H1 (cell line): ENCODE results near the gene HPS3.
A peak's percentile ranks its signal among the peaks of the same experiment; 100 is the strongest.

ENCODE experiments used
- BRCA1 ChIP-seq: IDR thresholded peaks from 2 replicates; pipeline ENCODE4 v1.6.1; 2012; ENCODE audit warnings: low read depth, low read length, improper control_type of control experiment
- CTCF ChIP-seq, 3 experiments: IDR thresholded peaks; 1 replicate in 2 of 3; 2 replicates in 1 of 3; pipeline versions ENCODE4 v1.5.1 to v1.6.1; 2011; ENCODE audit warnings: low read length in 3 of 3, mild to moderate bottlenecking in 3 of 3, inconsistent platforms in 2 of 3, low read depth in 1 of 3, moderate library complexity in 1 of 3; ENCODE audit not compliant: insufficient read depth in 1 of 3; ENCODE audit errors: control extremely low read depth in 1 of 3
- EGR1 ChIP-seq: IDR thresholded peaks from 2 replicates; pipeline ENCODE4 v1.6.1; 2011; ENCODE audit warnings: low read depth, low read length, borderline replicate concordance
- FOSL1 ChIP-seq: IDR thresholded peaks from 2 replicates; pipeline ENCODE4 v1.6.1; 2011; ENCODE audit warnings: mild to moderate bottlenecking, low read depth, low read length, moderate library complexity; ENCODE audit not compliant: insufficient read depth
- HDAC2 ChIP-seq, 2 experiments: fragments of 300-600 bp in 1 of 2; sonication (generic) in 1 of 2; IDR thresholded peaks; 2 replicates each; pipeline ENCODE4 v1.6.1; 2011 to 2012; ENCODE audit warnings: low read depth in 2 of 2, low read length in 2 of 2, mild to moderate bottlenecking in 2 of 2, moderate library complexity in 2 of 2, borderline replicate concordance in 1 of 2, inconsistent platforms in 1 of 2
- NRF1 ChIP-seq: IDR thresholded peaks from 2 replicates; pipeline ENCODE4 v1.6.1; 2011; ENCODE audit warnings: mild to moderate bottlenecking, low read depth, low read length, improper control_type of control experiment
- POLR2A ChIP-seq, 2 experiments: IDR thresholded peaks; 1 replicate in 1 of 2; 2 replicates in 1 of 2; pipeline ENCODE4 v1.6.1; 2011; ENCODE audit warnings: low read depth in 2 of 2, low read length in 2 of 2, mild to moderate bottlenecking in 2 of 2; ENCODE audit errors: control extremely low read depth in 1 of 2
- POLR2AphosphoS5 ChIP-seq: IDR thresholded peaks from 2 replicates; pipeline ENCODE4 v1.6.1; 2011; ENCODE audit warnings: low read depth, low read length
- SIN3A ChIP-seq, 2 experiments: IDR thresholded peaks in 1 of 2; conservative IDR thresholded peaks in 1 of 2; 2 replicates each; pipeline ENCODE4 v1.6.1; 2011 to 2012; ENCODE audit warnings: low read length in 2 of 2, improper control_type of control experiment in 1 of 2, low read depth in 1 of 2, mild to moderate bottlenecking in 1 of 2
- SP2 ChIP-seq: IDR thresholded peaks from 2 replicates; pipeline ENCODE4 v1.6.1; 2012; ENCODE audit warnings: mild to moderate bottlenecking, low read length, inconsistent platforms
- SRF ChIP-seq: IDR thresholded peaks from 2 replicates; pipeline ENCODE4 v1.6.1; 2011; ENCODE audit warnings: mild to moderate bottlenecking, low read depth, low read length, moderate library complexity
- USF2 ChIP-seq: IDR thresholded peaks from 2 replicates; pipeline ENCODE4 v1.6.1; 2011; ENCODE audit warnings: low read length, improper control_type of control experiment
- YY1 ChIP-seq: IDR thresholded peaks from 2 replicates; pipeline ENCODE4 v1.6.1; 2011; ENCODE audit warnings: low read depth, mild to moderate bottlenecking, low read length

- TF ChIP-seq HDAC2 (IDR thresholded peaks at IDR 0.05; ENCODE audit: borderline replicate concordance in 1 of 2, low read depth in 2 of 2, low read length in 2 of 2) (no peak), POLR2A (IDR thresholded peaks at IDR 0.05; ENCODE audit: control extremely low read depth in 1 of 2, low read depth in 2 of 2, low read length in 2 of 2) (no peak), CTCF (IDR thresholded peaks at IDR 0.05; ENCODE audit: control extremely low read depth in 1 of 3, insufficient read depth in 1 of 3, low read depth in 1 of 3, low read length in 3 of 3) (peak in 2 of 3 experiments; percentile 49 to 60; a peak in 2 of 4 replicates), POLR2AphosphoS5 (no peak), YY1 (no peak), USF2 (no peak), EGR1 (no peak), SRF (no peak), FOSL1 (no peak), SP2 (no peak), NRF1 (no peak), BRCA1 (no peak), SIN3A (conservative IDR thresholded peaks at IDR 0.05 in 1 of 2, IDR thresholded peaks at IDR 0.05 in 1 of 2; ENCODE audit: low read depth in 1 of 2, low read length in 2 of 2) (no peak)
These were observed 9.1 kb upstream of the HPS3 start for GRCh38 chr3:149120051-149120972.
